GM12872 (cell line): ENCODE measurements around the gene EXOC6B.

ENCODE experiments used
- CTCF ChIP-seq: IDR thresholded peaks from 3 replicates; pipeline ENCODE4 v1.5.1; 2011; ENCODE audit warnings: low read depth, mild to moderate bottlenecking, low read length, moderate library complexity; ENCODE audit not compliant: insufficient read depth

Gene EXOC6B

GRCh38 chr2:72275084-72275483, 550.7 kb downstream of the EXOC6B start:
- TF ChIP-seq CTCF = no peak

- no peak for TF ChIP-seq CTCF
Measured at GRCh38 chr2:72274380-72274797, 551.4 kb downstream of the EXOC6B start.

- no peak for TF ChIP-seq CTCF
Measured at GRCh38 chr2:72273384-72273783, 552.4 kb downstream of the EXOC6B start.

- no peak for TF ChIP-seq CTCF
Measured at GRCh38 chr2:72271766-72272641, 553.8 kb downstream of the EXOC6B start.

- TF ChIP-seq CTCF = no peak
Measured at GRCh38 chr2:72271276-72271614, 554.6 kb downstream of the EXOC6B start.

GRCh38 chr2:72270556-72271275, 555.1 kb downstream of the EXOC6B start:
- no peak for TF ChIP-seq CTCF

GRCh38 chr2:72263776-72264060, 562.1 kb downstream of the EXOC6B start:
- TF ChIP-seq CTCF = no peak
